Fibroblast of skin of scalp (primary cell): ENCODE data around the gene COL1A1.

ENCODE experiments used
- DNase-seq: peaks from one replicate; pipeline ENCODE4 v3.0.0-alpha.2; 2013

Gene COL1A1

DNA sequence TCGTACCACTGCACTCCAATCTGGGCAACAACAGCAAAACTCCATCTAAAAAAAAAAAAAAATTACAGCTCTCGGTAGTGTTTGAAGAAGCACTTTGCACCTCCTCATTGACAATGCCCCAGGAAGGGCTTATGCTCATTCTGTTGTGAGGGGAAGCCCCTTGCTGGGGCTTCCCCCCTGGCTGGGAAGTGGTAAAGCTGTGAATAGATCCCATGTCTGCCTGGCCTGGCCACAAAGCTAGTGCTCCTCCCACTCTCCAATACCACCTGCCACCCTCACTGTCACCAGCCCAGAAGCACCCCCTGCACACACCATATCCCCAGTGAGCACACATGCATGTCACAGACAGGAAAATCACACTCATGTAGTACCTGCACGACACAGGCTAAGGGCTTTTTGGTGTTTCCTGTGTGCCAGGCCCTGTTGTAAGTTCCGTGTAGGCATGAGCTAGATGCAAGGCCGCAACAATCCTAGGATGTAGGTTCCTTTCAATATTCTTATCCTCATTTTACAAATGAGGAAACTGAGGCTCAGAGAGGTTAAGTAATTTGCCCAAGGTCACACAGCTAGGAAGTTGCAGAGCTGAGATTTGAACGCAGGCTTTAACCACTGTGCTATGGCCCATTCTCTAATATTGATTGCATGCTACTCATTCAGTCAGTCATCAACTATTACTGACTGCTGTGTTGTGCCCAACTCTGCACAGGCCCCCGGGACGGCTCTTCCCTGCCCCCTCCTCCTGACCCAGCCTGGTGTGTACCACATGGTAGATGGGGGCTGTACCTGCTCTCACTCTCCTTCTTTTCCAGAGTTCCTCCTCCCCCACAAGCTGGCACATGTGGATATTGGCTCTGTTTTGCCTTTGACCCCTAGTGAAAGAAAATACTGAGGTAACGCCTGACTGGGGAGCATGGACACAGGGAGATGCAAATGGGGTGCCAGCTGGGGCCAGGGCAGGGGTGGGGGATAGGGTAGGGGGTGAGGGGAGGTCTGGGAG, 11.9 kb upstream of the COL1A1 start:
- peak; percentile 35 for DNase-seq

DNA sequence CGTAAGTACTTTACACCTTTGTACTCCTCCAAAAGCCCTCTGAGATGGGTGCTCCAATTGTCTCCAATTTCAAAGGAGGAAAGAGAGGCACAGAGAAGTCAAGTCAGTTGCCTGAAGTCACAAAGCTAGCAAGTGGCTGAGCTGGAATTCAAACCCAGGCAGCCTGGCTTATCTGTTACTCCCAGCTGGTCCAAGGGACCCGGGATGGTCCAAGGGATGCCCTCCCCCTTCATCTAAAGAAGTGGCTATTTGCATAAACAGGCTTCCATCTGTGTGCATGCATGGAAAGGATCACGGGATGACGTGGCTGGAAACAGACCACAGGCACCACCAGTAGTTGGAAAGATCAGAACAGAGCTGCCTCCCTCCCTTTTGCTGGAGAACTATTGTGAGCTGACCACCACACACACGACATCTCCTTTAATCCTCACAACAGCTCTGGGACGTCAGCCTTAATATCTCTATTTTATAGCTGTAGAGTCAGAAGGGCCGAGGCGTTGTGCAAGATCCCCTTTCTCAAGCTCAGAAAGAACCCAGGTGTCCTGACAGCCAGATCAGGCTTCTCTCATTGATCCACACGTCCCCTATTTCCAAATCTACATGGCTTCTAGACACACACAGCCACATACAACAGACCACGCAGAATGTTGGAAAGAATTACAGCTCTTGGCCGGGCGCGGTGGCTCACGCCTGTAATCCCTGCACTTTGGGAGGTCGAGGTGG, 10.9 kb upstream of the COL1A1 start:
- DNase-seq = peak; percentile 79

- DNase-seq = no peak
These were observed 10.1 kb upstream of the COL1A1 start for GRCh38 chr17:50211249-50212120.

GRCh38 chr17:50210240-50211225, 9.1 kb upstream of the COL1A1 start:
- DNase-seq = peak; percentile 100

- DNase-seq = peak; percentile 100
These were observed 8.2 kb upstream of the COL1A1 start for GRCh38 chr17:50209472-50210239.

DNA sequence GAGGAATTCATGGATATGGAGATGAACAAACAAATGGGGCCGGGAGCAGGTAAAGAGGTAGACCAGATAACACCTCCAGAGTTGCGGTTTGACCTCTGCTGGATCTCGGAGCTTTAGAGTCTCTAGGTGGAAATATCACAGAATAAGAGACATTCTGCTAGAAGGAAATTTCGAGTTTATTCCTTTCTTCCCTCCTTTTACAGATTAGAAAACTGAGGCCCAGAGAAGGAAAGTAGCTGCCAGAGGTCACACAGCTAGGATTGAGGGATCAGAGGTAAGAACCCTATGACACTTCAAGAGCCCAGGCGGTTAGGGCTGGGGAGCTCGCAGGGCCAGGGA, 7.7 kb upstream of the COL1A1 start:
- DNase-seq = no peak

GRCh38 chr17:50208611-50209061, 7.2 kb upstream of the COL1A1 start:
- DNase-seq = no peak

DNA sequence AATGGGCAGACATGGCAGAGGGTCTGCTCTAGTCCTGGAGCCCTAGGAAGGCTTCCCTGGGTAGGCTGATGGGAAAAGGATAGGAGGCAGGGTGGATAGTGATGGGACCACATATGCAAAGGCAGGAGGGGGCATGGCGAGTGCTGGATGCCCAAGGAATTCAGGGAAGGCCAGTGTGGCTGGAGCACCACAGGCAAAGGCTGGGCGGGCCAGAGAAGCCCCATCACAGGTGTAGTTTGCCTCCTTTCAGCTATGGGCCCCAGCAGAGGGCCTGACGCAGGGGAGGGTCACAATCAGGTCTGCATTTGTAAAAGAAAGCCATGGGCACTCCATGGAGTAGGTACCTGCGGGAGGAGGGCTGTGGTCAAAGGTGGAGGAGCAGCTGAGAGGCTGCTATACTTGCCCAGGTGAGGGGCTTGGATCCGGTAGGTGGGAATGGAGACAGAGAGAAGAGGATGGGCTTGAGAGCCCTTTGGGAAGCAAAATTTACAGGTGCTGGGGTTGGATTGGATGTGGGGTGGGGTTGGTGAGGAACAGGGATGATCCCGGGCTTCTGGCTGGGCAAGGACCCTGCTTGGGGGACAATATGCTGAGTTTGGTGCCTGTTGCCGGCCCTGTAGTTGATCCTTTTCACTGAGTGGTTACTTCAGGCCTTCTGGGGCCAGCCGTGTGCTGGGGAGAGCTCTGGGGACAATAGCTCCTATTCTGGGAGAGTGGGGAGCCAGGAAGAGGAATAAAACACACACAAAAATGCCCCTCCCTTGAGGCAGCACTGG, 6.5 kb upstream of the COL1A1 start:
- no peak for DNase-seq

GRCh38 chr17:50207315-50207714, 5.9 kb upstream of the COL1A1 start:
- no peak for DNase-seq

- peak; percentile 78 for DNase-seq
These were observed 5.3 kb upstream of the COL1A1 start for GRCh38 chr17:50206604-50207293.

GRCh38 chr17:50205963-50206505, 4.6 kb upstream of the COL1A1 start:
- DNase-seq = no peak

GRCh38 chr17:50205111-50205962, 3.9 kb upstream of the COL1A1 start:
- peak; percentile 45 for DNase-seq

DNA sequence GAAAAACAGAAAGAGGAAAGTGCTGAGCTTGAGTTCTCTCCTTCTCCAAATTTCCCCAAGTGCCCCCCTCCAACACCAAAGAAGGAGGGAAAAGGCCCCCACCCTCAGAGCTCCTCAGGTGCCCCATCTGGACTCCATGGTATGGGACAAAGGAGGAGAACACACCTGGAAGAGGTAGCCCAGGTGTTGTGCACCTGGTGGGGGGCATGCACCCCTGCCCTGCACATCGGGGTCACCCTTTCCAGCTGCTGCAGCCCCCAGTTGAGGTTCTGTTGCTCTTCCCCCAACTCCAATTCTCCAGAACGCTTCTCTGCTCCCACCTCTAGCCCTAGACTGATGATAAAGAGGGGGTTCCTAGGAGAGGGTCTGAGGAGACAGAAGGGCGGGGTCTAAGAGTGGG, 3.0 kb upstream of the COL1A1 start:
- no peak for DNase-seq

DNA sequence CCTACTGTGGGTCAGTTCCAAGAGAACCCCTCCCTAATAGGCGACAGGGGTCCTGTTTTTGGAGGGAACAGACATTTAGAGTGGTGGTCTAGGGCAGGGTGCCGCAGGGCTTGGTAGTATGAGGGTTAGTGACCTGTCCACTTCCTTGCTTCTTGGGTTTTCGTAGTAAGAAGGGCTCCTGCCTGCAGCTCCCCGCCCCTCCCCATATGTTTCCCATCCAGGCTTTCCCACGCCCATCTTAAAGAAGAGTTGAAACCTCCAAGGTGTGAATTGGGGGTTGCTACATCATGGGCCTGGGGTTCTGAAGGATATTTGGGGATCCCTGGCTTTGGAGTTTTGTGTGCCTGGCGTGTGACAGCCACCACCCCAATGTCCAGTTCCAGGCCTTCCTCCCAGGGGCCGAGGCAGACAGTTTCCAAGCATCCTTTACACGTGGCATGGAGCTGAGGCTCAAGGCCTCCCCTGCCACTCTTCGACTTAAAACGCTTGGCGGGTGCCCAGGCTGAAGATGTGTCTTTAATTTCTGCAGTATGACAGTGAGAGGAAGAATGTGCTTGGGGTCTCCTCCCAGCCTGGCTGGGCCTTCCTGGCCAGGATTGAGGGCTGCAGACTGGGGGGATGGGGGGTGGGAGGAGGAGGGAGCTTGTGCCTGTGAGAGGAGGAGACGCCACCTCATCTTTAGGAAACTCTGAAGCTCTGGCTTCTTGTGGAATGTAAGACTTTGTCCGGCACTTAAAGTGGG, 2.3 kb upstream of the COL1A1 start:
- DNase-seq = peak; percentile 100

- DNase-seq = peak; percentile 94
These were observed 1.7 kb upstream of the COL1A1 start for GRCh38 chr17:50203086-50203485.

DNA sequence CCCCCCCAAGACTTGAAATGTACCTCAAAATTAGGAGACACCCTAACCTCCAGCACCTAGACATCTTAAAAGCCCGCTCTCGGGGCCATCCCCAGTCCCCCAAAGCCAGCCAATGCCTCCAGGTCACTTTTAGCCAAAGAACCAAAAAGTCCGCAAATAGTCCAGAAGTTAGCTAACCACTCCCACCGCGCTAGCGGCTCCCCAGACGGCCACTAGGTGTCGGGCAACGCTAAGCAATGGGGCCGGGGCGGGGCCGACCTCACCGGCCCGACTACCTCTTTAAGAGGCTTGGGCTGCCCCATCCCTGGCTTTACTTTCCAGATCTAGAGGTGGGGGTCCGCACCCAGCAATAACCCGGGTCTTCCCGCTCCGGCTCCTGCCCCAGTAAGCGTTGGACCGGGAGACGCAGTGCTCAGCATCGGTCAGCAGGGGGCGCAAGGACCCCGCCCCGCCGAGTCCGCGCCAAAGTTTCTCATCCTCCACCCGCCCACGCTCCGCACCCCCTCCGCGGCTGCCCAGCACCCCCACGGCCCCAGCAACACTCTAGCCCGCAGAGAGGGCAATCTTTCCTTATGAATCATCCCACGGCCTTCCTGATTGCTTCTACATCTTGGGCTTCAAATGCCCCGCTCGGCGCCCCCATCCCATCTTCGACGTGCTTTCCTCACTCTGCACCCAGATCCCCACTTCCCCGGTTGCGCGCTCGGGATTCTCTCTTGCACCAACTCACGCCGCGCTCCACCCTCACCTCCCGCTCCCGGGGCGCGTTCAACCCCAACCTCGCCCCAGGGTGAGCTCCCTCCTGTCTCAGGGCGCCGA, 765 bp downstream of the COL1A1 start:
- peak; percentile 87 for DNase-seq
